NCI-H146 (cell line): ENCODE results near the gene TP53TG5.
A peak's percentile ranks its signal among the peaks of the same experiment; 100 is the strongest.

ENCODE experiments used
- DNase-seq: peaks from one replicate; lab custom pipeline; 2025; lab: John Stamatoyannopoulos, UW

TP53TG5 gene

DNA sequence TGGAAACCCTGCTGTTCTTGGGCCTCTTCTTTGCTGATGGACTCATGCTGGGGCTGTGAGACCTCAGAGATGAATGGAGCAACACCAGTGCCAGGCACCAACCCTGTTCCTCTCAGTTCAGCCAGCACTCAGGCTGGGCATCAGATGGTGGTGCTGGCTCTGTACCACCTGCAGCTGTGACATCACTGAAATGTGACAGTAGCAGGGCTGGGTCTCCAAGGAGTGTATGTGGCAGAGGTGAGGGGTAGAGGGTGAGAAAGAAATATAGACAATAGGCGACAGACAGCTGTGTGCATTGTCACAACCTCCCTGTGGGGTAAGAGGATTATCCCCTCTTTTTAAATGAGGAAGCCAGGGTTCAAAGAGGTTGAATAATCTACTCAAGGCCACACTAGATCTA is at the start of gene TP53TG5:
TSS of gene TP53TG5 (minus strand) at position 135 of the 400 bp plus-strand sequence. CDS start at position 46, 89 bp downstream.
- no peak for DNase-seq

DNA sequence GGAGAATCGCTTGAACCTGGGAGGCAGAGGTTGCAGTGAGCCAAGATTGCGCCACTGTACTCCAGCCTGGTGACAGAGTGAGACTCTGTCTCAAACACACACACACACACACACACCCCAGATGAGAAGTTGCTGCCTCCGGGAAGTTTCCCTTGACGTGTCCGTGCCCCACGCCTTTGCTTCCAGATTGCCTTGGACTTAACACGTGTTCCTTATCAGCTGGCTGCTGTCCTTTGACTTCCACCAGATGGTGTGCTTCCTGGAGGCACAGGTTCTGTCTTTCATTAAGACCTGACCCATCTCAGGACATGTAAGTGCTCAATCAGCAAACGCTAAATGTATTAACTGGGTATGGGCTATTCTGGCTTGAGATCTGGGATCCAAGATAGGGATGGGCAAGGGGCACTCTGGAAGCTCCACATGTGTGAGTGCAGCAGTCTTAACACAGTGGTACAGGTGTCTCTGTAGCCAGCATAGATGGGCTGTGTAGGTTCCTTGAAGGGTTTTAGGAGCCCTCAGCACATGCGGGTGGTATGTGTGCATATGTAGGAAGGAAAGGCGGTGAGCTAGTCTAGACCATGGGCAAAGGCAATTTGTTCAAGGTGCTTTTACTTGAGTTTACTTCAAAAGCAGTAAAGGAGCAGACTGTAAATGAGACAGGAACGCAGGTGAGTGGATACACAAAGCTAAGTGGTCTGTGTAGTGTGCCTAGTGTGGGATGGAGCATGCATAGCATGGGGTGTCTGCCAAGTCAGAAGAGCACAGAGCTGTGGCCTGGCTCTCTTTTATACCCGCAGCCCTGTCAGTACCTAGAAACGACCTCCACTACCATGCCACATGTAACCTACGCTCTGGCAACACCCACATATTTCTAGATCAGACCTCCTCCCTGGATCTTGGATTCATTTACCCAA is 49.4 kb upstream of the TP53TG5 start:
- no peak for DNase-seq

DNA sequence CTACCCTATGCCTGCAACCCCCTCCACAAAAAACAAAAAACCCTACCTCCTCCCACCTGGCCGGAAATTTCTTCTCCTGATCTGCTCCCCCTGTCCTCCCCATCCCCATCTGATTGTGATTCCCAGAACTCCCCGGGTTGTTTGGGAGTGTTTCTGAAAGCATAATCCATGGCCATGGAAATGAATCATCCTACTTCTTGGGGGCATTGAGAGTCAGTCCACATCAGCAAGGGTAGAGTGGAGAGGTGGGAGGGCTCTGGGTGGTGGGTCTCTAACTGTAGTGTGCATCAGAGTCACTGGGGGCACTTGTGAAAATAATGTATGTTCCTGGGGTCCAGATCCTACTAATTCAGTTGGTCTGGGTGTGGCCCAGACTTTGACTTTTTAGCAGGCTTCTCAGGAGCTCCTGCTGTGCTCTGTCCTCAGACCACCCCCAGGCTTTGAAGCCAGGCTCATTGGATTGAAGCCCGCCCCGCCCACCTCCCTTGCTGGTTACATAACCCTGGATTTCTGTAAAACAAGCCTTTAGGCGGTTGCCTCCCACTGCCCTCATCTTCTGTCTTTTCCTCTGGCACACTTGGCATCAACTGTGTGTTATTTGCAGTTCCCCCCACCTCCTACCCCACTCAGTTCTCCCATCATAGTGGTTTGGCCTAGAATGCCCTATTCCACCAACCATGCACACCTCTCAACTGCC is 48.3 kb upstream of the TP53TG5 start:
- DNase-seq, result no peak

- no peak for DNase-seq
Observed at GRCh38 chr20:45425561-45425960, 47.4 kb upstream of the TP53TG5 start.

GRCh38 chr20:45423700-45424099 is 45.6 kb upstream of the TP53TG5 start:
- DNase-seq, result no peak

DNA sequence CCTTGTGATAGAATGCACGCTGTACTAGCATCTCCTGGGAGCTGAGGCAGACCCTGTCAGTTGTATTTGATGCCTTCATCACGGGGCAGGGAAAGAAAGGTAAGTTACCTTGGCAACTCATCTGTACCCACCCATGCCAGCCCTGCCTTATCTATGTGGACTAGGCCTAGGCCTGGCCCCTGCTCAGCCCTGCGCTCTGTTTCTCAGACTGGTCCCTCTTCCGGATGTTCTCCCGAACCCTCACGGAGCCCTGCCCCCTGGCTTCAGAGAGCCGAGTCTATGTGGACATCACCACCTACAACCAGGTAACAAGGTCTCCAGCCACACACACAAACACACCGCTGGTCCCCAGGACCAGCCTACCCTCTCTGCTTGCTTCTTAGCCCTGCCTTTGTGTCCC is 42.0 kb upstream of the TP53TG5 start:
- DNase-seq, result no peak

- DNase-seq, result peak; percentile 93
Observed at GRCh38 chr20:45419188-45420091, 41.3 kb upstream of the TP53TG5 start.

GRCh38 chr20:45416917-45417316 is 38.8 kb upstream of the TP53TG5 start:
- DNase-seq, result no peak

DNA sequence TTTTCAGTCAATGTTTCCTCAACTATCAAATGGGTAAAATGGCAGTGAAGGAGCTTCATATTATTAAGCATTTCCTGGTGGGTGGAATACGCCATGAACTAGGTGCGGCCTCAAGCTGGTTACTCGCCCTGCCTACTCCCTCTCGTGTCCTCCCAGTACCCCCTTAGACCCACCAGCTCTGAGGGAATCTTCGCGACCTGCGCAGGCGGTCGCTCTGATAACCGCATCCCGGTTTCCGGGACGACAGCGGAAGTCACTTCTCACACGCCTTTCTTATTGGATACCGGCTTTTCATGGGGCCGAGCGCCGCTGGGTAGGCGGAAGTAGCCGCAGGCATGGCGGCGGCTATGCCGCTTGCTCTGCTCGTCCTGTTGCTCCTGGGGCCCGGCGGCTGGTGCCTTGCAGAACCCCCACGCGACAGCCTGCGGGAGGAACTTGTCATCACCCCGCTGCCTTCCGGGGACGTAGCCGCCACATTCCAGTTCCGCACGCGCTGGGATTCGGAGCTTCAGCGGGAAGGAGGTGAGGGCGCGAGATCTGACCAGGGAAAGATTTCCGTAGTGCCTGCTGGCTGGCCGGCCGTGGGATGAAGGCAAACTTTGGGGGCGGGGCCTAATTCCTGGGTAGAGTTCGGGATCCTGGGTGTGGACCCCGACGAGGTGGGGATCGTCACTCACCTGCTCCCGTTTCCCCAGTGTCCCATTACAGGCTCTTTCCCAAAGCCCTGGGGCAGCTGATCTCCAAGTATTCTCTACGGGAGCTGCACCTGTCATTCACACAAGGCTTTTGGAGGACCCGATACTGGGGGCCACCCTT is 37.9 kb upstream of the TP53TG5 start, which contains the start of gene PIGT:
TSS of gene PIGT (plus strand) at position 320 of the 816 bp plus-strand sequence. CDS start at position 336, 16 bp downstream.
- DNase-seq, result peak; percentile 94

GRCh38 chr20:45413479-45413878 is 35.4 kb upstream of the TP53TG5 start:
- DNase-seq, result no peak

- DNase-seq, result no peak
Observed at GRCh38 chr20:45412653-45413052, 34.5 kb upstream of the TP53TG5 start.

- no peak for DNase-seq
Observed at GRCh38 chr20:45410887-45411286, 32.8 kb upstream of the TP53TG5 start.

- no peak for DNase-seq
Observed at GRCh38 chr20:45409521-45410272, 31.6 kb upstream of the TP53TG5 start.

DNA sequence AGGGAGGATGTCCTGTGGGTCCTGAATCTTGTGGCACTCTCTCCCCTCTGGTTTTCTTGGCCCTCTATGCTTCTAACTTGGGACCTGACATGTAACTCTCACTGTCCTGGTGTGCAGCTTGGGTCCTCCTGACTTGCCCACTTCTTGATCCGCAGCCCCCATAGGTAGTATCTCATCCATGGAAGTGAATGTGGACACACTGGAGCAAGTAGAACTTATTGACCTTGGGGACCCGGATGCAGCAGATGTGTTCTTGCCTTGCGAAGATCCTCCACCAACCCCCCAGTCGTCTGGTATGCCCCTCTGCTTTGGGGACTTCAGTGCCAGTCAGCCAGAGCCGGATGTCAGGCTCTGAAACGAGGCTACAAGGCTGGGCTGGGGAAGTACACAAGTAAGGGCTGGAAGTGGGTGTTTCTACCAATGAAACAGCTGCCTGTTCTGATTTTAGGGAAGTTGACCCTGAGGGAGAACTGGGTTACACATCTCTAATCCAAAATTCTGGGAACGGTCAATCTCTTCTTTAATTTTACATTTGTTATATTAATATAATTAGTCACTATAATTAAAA is 30.6 kb upstream of the TP53TG5 start:
- no peak for DNase-seq

DNA sequence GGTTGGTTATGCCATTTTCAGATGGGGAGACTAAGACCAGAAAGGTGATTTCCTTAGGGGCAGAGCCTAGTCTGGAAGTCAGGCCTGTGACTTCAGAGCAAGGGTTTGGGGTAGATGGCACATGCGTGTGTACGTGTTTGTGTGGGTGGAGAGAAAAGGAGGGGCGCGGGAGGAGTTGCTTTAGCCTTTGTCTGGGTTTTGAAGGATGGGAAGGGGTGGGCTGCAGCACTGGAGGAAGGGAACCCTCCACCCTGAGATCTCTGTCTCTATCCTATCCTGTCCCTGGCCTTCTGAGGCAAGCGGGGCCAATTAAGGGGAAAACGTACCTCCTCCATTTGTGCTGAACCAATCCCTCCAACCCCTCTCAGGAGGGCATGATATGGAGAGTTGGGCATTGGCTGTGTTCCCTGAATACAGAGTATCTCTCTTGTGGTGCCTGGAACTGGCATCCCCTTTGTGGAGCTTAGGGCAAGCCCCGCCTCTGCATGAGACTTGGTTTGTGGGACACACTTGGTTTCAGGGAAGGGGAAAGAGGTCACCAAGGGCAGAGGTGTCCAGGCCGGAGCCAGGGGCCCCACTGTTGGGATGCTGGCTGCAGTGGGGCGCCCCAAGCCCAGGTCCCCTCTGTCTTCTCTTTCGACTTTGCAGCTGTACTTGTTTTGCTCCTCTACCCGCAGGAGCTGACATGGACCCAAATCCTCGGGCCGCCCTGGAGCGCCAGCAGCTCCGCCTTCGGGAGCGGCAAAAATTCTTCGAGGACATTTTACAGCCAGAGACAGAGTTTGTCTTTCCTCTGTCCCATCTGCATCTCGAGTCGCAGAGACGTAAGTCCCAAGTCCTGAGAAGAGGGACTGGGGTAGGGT is 29.9 kb upstream of the TP53TG5 start, which contains the start of gene DBNDD2:
TSS of gene DBNDD2 (plus strand) at position 507 of the 863 bp plus-strand sequence. CDS start at position 686, 179 bp downstream.
- no peak for DNase-seq

- peak; percentile 57 for DNase-seq
Observed at GRCh38 chr20:45407067-45407745, 29.1 kb upstream of the TP53TG5 start.

GRCh38 chr20:45406260-45407066 is 28.3 kb upstream of the TP53TG5 start:
- DNase-seq, result peak; percentile 78
